ENCODE data around the gene TLL1.
A peak's percentile ranks its signal among the peaks of the same experiment; 100 is the strongest.

Gene TLL1

GRCh38 chr4:165875446-165875845 is 2.4 kb downstream of the TLL1 start:
- DNase-seq (ENCODE audit: low read depth) = no peak
- no peak for TF ChIP-seq CTCF (conservative IDR thresholded peaks at IDR 0.05; ENCODE audit: control insufficient read depth, insufficient read depth, low read depth, low read length)
- no peak overlapping the region for H3K4me3 ChIP-seq (ENCODE audit: control insufficient read depth, low read depth, low read length)

GRCh38 chr4:165877286-165877685 is 4.2 kb downstream of the TLL1 start:
- DNase-seq (ENCODE audit: low read depth) = peak; percentile 69
- no peak overlapping the region for H3K4me3 ChIP-seq (ENCODE audit: control insufficient read depth, low read depth, low read length)
- no peak for TF ChIP-seq CTCF (conservative IDR thresholded peaks at IDR 0.05; ENCODE audit: control insufficient read depth, insufficient read depth, low read depth, low read length)

- no peak overlapping the region for H3K4me3 ChIP-seq (ENCODE audit: control insufficient read depth, low read depth, low read length)
- peak; percentile 50 for DNase-seq (ENCODE audit: low read depth)
- TF ChIP-seq CTCF (conservative IDR thresholded peaks at IDR 0.05; ENCODE audit: control insufficient read depth, insufficient read depth, low read depth, low read length) = no peak
Observed at GRCh38 chr4:165879641-165880040, 6.6 kb downstream of the TLL1 start.

GRCh38 chr4:165894159-165894558 is 21.1 kb downstream of the TLL1 start:
- H3K4me3 ChIP-seq (ENCODE audit: control insufficient read depth, low read depth, low read length) = no peak overlapping the region
- no peak for DNase-seq (ENCODE audit: low read depth)
- no peak for TF ChIP-seq CTCF (conservative IDR thresholded peaks at IDR 0.05; ENCODE audit: control insufficient read depth, insufficient read depth, low read depth, low read length)

GRCh38 chr4:165905405-165906027 is 32.5 kb downstream of the TLL1 start:
- H3K4me3 ChIP-seq (ENCODE audit: control insufficient read depth, low read depth, low read length) = no peak overlapping the region
- DNase-seq (ENCODE audit: low read depth) = peak; percentile 3
- no peak for TF ChIP-seq CTCF (conservative IDR thresholded peaks at IDR 0.05; ENCODE audit: control insufficient read depth, insufficient read depth, low read depth, low read length)

GRCh38 chr4:165906272-165906671 is 33.2 kb downstream of the TLL1 start:
- DNase-seq (ENCODE audit: low read depth) = no peak
- no peak for TF ChIP-seq CTCF (conservative IDR thresholded peaks at IDR 0.05; ENCODE audit: control insufficient read depth, insufficient read depth, low read depth, low read length)
- no peak overlapping the region for H3K4me3 ChIP-seq (ENCODE audit: control insufficient read depth, low read depth, low read length)

GRCh38 chr4:165909947-165910346 is 36.9 kb downstream of the TLL1 start:
- no peak for TF ChIP-seq CTCF (conservative IDR thresholded peaks at IDR 0.05; ENCODE audit: control insufficient read depth, insufficient read depth, low read depth, low read length)
- DNase-seq (ENCODE audit: low read depth) = peak; percentile 19
- no peak overlapping the region for H3K4me3 ChIP-seq (ENCODE audit: control insufficient read depth, low read depth, low read length)

All from fibroblast of mammary gland (primary cell).